OCI-LY3 (cell line): ENCODE data around the gene ZNF516.

Source experiments
- H2AFZ ChIP-seq: fragments of 200-600, 300-600 bp; shearing (Covaris generic); 2 replicates; pipeline ENCODE4 v1.6.0; 2014; ENCODE audit warnings: antibody characterized with exemption, low read depth, low read length
- H3K27ac ChIP-seq: fragments of 200-600, 300-600 bp; sonication (generic); 2 replicates; pipeline ENCODE4 v1.5.1; 2014; ENCODE audit warnings: mild to moderate bottlenecking, low read length, moderate library complexity, mixed read lengths
- H3K27me3 ChIP-seq: fragments of 200-600, 300-600 bp; sonication (generic); 2 replicates; pipeline ENCODE4 v1.6.1; 2014; ENCODE audit warnings: low read depth, low read length, mixed read lengths
- H3K36me3 ChIP-seq: fragments of 200-600, 300-600 bp; sonication (generic); replicated peaks from 2 replicates; pipeline ENCODE3; 2014; ENCODE audit warnings: low read depth, low read length, mixed read lengths
- H3K4me1 ChIP-seq: fragments of 300-600, 200-600 bp; sonication (generic); 2 replicates; pipeline ENCODE4 v1.6.1; 2014; ENCODE audit warnings: low read length, mixed read lengths
- H3K4me2 ChIP-seq: fragments of 200-600, 300-600 bp; sonication (generic); 2 replicates; pipeline ENCODE4 v1.6.1; 2014; ENCODE audit warnings: low read length, mixed read lengths
- H3K4me3 ChIP-seq: fragments of 300-600, 200-600 bp; sonication (generic); 2 replicates; pipeline ENCODE4 v1.5.1; 2014; ENCODE audit warnings: antibody characterized with exemption, mild to moderate bottlenecking, low read length, moderate library complexity
- H3K79me2 ChIP-seq: fragments of 300-600, 200-600 bp; shearing (Covaris generic); 2 replicates; pipeline ENCODE4 v1.6.1; 2014; ENCODE audit warnings: mild to moderate bottlenecking, low read length, mixed read lengths
- H3K9ac ChIP-seq: fragments of 300-600, 200-600 bp; shearing (Covaris generic); 2 replicates; pipeline ENCODE4 v1.6.0; 2014; ENCODE audit warnings: mild to moderate bottlenecking, low read length, moderate library complexity
- H3K9me3 ChIP-seq: fragments of 200-600, 300-600 bp; shearing (Covaris generic); 2 replicates; pipeline ENCODE4 v1.6.1; 2014; ENCODE audit warnings: low read length, mixed read lengths; ENCODE audit not compliant: insufficient read depth
- H4K20me1 ChIP-seq: fragments of 200-600, 300-600 bp; sonication (generic); 2 replicates; pipeline ENCODE4 v1.6.1; 2016; ENCODE audit warnings: low read length, mixed read lengths; ENCODE audit not compliant: insufficient read depth
- CTCF ChIP-seq: fragments of 200-600, 300-600 bp; sonication (generic); IDR thresholded peaks from 2 replicates; pipeline ENCODE4 v1.5.1; 2014; ENCODE audit warnings: antibody characterized with exemption, low read length, low read depth
- EZH2phosphoT487 ChIP-seq: fragments of 200-600 bp; shearing (Covaris generic); IDR thresholded peaks from 2 replicates; pipeline ENCODE4 v1.6.1; 2018; ENCODE audit warnings: antibody characterized with exemption, mixed run types, low read depth

The ZNF516 gene

GRCh38 chr18:76472829-76473228 is 22.2 kb downstream of the ZNF516 start:
- Histone ChIP-seq H3K4me1 (no peaks in the 10 kb centered on the region), H4K20me1 (no peaks in the 10 kb centered on the region)
- TF ChIP-seq EZH2phosphoT487, result no peak
- no peak for TF ChIP-seq CTCF

GRCh38 chr18:76471593-76471992 is 23.4 kb downstream of the ZNF516 start:
- Histone ChIP-seq H3K4me2 (no peak overlapping the region), H3K27ac (no peak overlapping the region), H3K4me1 (no peaks in the 10 kb centered on the region), H2AFZ (no peak overlapping the region), H3K79me2 (no peaks in the 10 kb centered on the region), H3K9me3 (no peaks in the 10 kb centered on the region), H3K27me3 (no peaks in the 10 kb centered on the region), H3K36me3 (no peaks in the 10 kb centered on the region), H4K20me1 (no peaks in the 10 kb centered on the region), H3K4me3 (no peak overlapping the region), H3K9ac (no peak overlapping the region)
- no peak for TF ChIP-seq CTCF
- TF ChIP-seq EZH2phosphoT487, result no peak

More at GRCh38 chr18:76472829-76473228, 22.2 kb downstream of the ZNF516 start:
- Histone ChIP-seq H3K4me3 (no peak overlapping the region), H3K4me2 (no peak overlapping the region), H3K79me2 (no peaks in the 10 kb centered on the region), H3K36me3 (no peaks in the 10 kb centered on the region), H3K9me3 (no peaks in the 10 kb centered on the region), H2AFZ (no peak overlapping the region), H3K9ac (no peak overlapping the region), H3K27ac (no peak overlapping the region), H3K27me3 (no peaks in the 10 kb centered on the region)

- no peaks in the 10 kb centered on the region for H3K4me1 ChIP-seq
- H3K9me3 ChIP-seq, result no peaks in the 10 kb centered on the region
- no peaks in the 10 kb centered on the region for H3K27me3 ChIP-seq
- H3K27ac ChIP-seq, result no peak overlapping the region
- H3K79me2 ChIP-seq, result no peaks in the 10 kb centered on the region
- no peaks in the 10 kb centered on the region for H4K20me1 ChIP-seq
- no peak overlapping the region for H3K4me3 ChIP-seq
- no peak for TF ChIP-seq CTCF
- TF ChIP-seq EZH2phosphoT487, result no peak
- no peak overlapping the region for H3K9ac ChIP-seq
- H2AFZ ChIP-seq, result no peak overlapping the region
- H3K36me3 ChIP-seq, result no peaks in the 10 kb centered on the region
- H3K4me2 ChIP-seq, result no peak overlapping the region
These were observed 26.4 kb downstream of the ZNF516 start for GRCh38 chr18:76468345-76469304.

GRCh38 chr18:76467371-76468190 is 27.5 kb downstream of the ZNF516 start:
- Histone ChIP-seq H3K4me1 (no peaks in the 10 kb centered on the region), H3K4me3 (no peak overlapping the region), H4K20me1 (no peaks in the 10 kb centered on the region), H3K27me3 (no peaks in the 10 kb centered on the region), H3K36me3 (no peaks in the 10 kb centered on the region), H3K27ac (no peak overlapping the region), H2AFZ (no peak overlapping the region), H3K9ac (no peak overlapping the region), H3K79me2 (no peaks in the 10 kb centered on the region), H3K9me3 (no peaks in the 10 kb centered on the region), H3K4me2 (no peak overlapping the region)
- no peak for TF ChIP-seq CTCF
